A549 (cell line): ENCODE measurements around the gene RRM1.

Experiments used
- BHLHE40 ChIP-seq: IDR thresholded peaks from 2 replicates; pipeline ENCODE4 v1.6.1; 2012; ENCODE audit warnings: low read depth, low read length, inconsistent platforms
- JUNB ChIP-seq: fragments of >200 bp; sonication (Bioruptor Twin); formaldehyde crosslinking; IDR thresholded peaks from 2 replicates; pipeline ENCODE4 v1.6.1; 2016
- MAFK ChIP-seq: fragments of 450-650 bp; IDR thresholded peaks from 2 replicates; pipeline ENCODE4 v1.6.1; 2014; ENCODE audit not compliant: partially characterized antibody
- POLR2A ChIP-seq: IDR thresholded peaks from 2 replicates; pipeline ENCODE4 v1.6.1; 2012; ENCODE audit warnings: mild to moderate bottlenecking, low read length
- TF ChIP-seq, protein P1 (sequence below): fragments of 150-350 bp; IDR thresholded peaks from 2 replicates; pipeline ENCODE4 v1.6.1; 2014; ENCODE audit warnings: low read depth, mild to moderate bottlenecking, low read length
- TF ChIP-seq, protein P2 (sequence below): fragments of >200 bp; sonication (Bioruptor Twin); formaldehyde crosslinking; IDR thresholded peaks from 3 replicates; pipeline ENCODE4 v1.5.1; 2016
- TF ChIP-seq, protein P3 (sequence below): IDR thresholded peaks from 2 replicates; pipeline ENCODE4 v1.6.1; 2012; ENCODE audit warnings: low read depth, borderline replicate concordance
- TF ChIP-seq, protein P4 (sequence below): fragments of 200-600 bp; sonication (generic); IDR thresholded peaks from 2 replicates; pipeline ENCODE4 v1.6.1; 2016; ENCODE audit warnings: antibody characterized with exemption, mild to moderate bottlenecking, moderate library complexity

DNA sequence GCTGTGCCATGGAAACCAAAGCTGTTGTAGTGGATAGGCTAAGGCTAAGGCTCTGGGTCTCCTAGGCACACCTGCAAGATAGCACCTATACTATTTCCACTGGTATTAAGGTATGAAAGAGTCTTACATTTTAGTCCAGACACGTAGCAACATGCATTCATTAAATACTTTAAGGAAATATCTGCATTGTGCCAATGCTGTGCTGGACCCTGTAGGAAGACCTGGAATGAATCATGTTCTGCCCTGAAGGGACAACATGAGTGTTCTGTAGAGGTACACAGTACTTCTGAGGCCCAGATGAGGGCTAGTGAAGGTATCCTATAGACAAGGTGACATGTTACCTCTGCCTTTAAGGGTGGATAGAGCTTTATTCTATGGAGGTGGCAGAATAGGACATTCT, 35.2 kb upstream of the RRM1 start:
- TF ChIP-seq, protein P1, sequence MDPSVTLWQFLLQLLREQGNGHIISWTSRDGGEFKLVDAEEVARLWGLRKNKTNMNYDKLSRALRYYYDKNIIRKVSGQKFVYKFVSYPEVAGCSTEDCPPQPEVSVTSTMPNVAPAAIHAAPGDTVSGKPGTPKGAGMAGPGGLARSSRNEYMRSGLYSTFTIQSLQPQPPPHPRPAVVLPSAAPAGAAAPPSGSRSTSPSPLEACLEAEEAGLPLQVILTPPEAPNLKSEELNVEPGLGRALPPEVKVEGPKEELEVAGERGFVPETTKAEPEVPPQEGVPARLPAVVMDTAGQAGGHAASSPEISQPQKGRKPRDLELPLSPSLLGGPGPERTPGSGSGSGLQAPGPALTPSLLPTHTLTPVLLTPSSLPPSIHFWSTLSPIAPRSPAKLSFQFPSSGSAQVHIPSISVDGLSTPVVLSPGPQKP: no peak
- TF ChIP-seq, protein P2, sequence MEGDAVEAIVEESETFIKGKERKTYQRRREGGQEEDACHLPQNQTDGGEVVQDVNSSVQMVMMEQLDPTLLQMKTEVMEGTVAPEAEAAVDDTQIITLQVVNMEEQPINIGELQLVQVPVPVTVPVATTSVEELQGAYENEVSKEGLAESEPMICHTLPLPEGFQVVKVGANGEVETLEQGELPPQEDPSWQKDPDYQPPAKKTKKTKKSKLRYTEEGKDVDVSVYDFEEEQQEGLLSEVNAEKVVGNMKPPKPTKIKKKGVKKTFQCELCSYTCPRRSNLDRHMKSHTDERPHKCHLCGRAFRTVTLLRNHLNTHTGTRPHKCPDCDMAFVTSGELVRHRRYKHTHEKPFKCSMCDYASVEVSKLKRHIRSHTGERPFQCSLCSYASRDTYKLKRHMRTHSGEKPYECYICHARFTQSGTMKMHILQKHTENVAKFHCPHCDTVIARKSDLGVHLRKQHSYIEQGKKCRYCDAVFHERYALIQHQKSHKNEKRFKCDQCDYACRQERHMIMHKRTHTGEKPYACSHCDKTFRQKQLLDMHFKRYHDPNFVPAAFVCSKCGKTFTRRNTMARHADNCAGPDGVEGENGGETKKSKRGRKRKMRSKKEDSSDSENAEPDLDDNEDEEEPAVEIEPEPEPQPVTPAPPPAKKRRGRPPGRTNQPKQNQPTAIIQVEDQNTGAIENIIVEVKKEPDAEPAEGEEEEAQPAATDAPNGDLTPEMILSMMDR: no peak
- no peak for TF ChIP-seq BHLHE40
- TF ChIP-seq, protein P3, sequence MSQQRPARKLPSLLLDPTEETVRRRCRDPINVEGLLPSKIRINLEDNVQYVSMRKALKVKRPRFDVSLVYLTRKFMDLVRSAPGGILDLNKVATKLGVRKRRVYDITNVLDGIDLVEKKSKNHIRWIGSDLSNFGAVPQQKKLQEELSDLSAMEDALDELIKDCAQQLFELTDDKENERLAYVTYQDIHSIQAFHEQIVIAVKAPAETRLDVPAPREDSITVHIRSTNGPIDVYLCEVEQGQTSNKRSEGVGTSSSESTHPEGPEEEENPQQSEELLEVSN: no peak
- no peak for TF ChIP-seq POLR2A
- TF ChIP-seq JUNB: no peak
- TF ChIP-seq, protein P4, sequence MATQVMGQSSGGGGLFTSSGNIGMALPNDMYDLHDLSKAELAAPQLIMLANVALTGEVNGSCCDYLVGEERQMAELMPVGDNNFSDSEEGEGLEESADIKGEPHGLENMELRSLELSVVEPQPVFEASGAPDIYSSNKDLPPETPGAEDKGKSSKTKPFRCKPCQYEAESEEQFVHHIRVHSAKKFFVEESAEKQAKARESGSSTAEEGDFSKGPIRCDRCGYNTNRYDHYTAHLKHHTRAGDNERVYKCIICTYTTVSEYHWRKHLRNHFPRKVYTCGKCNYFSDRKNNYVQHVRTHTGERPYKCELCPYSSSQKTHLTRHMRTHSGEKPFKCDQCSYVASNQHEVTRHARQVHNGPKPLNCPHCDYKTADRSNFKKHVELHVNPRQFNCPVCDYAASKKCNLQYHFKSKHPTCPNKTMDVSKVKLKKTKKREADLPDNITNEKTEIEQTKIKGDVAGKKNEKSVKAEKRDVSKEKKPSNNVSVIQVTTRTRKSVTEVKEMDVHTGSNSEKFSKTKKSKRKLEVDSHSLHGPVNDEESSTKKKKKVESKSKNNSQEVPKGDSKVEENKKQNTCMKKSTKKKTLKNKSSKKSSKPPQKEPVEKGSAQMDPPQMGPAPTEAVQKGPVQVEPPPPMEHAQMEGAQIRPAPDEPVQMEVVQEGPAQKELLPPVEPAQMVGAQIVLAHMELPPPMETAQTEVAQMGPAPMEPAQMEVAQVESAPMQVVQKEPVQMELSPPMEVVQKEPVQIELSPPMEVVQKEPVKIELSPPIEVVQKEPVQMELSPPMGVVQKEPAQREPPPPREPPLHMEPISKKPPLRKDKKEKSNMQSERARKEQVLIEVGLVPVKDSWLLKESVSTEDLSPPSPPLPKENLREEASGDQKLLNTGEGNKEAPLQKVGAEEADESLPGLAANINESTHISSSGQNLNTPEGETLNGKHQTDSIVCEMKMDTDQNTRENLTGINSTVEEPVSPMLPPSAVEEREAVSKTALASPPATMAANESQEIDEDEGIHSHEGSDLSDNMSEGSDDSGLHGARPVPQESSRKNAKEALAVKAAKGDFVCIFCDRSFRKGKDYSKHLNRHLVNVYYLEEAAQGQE: no peak
- no peak for TF ChIP-seq MAFK
